SK-N-SH treated with all-trans-retinoic acid at 6 μM for 48 hours (cell line): ENCODE measurements around the gene PLPPR5.

Experiments
- ATAC-seq: fragments of 200-7000 bp; cut with Tn5 transposase; 3 replicates; pipeline ENCODE4 v1.9.1; 2020; ENCODE audit warnings: mild to moderate bottlenecking, moderate library complexity
- ARNTL ChIP-seq: fragments of 450-650 bp; formaldehyde crosslinking; IDR thresholded peaks from 2 replicates; pipeline ENCODE4 v1.5.0; 2020; ENCODE audit warnings: low read depth, mild to moderate bottlenecking, moderate library complexity, borderline replicate concordance
- BACH2 ChIP-seq: fragments of 250-450 bp; sonication (Bioruptor Pico); IDR thresholded peaks from 2 replicates; pipeline ENCODE4 v1.9.0; 2021; ENCODE audit warnings: mild to moderate bottlenecking, borderline replicate concordance
- CSDC2 ChIP-seq: fragments of 250-450 bp; sonication (Bioruptor Pico); IDR thresholded peaks from 2 replicates; pipeline ENCODE4 v1.5.0; 2020; ENCODE audit warnings: mild to moderate bottlenecking, moderate library complexity
- CSRNP3 ChIP-seq: fragments of 250-450 bp; sonication (Bioruptor Pico); IDR thresholded peaks from 2 replicates; pipeline ENCODE4 v1.5.1; 2021; ENCODE audit warnings: mild to moderate bottlenecking, moderate library complexity
- GLIS3 ChIP-seq: fragments of 250-450 bp; sonication (Bioruptor Pico); IDR thresholded peaks from 2 replicates; pipeline ENCODE4 v1.5.0; 2020; ENCODE audit warnings: mild to moderate bottlenecking, moderate library complexity
- ISL1 ChIP-seq: fragments of 250-450 bp; sonication (Bioruptor Pico); IDR thresholded peaks from 2 replicates; pipeline ENCODE4 v2.1.2; 2022; ENCODE audit warnings: mild to moderate bottlenecking, moderate library complexity
- OSR1 ChIP-seq: fragments of 250-450 bp; sonication (Bioruptor Pico); IDR thresholded peaks from 2 replicates; pipeline ENCODE4 v1.8.0; 2022; ENCODE audit warnings: moderate library complexity, mild to moderate bottlenecking, inconsistent platforms
- PATZ1 ChIP-seq: fragments of 250-450 bp; sonication (Bioruptor Pico); IDR thresholded peaks from 2 replicates; pipeline ENCODE4 v1.8.0; 2020; ENCODE audit warnings: mild to moderate bottlenecking, moderate library complexity, borderline replicate concordance
- PPARA ChIP-seq: fragments of 250-450 bp; sonication (Bioruptor Pico); IDR thresholded peaks from 2 replicates; pipeline ENCODE4 v1.5.0; 2020; ENCODE audit warnings: mild to moderate bottlenecking, borderline replicate concordance
- RARB ChIP-seq: fragments of 250-450 bp; sonication (Bioruptor Pico); IDR thresholded peaks from 2 replicates; pipeline ENCODE4 v1.8.0; 2021; ENCODE audit warnings: mild to moderate bottlenecking, moderate library complexity
- SNAI2 ChIP-seq: fragments of 250-450 bp; sonication (Bioruptor Pico); IDR thresholded peaks from 2 replicates; pipeline ENCODE4 v1.5.0; 2020; ENCODE audit warnings: mild to moderate bottlenecking, moderate library complexity
- TOX ChIP-seq: fragments of 250-450 bp; sonication (Bioruptor Pico); IDR thresholded peaks from 2 replicates; pipeline ENCODE4 v1.8.0; 2021; ENCODE audit warnings: mild to moderate bottlenecking, moderate library complexity, borderline replicate concordance
- TSHZ2 ChIP-seq: fragments of 250-450 bp; sonication (Bioruptor Pico); IDR thresholded peaks from 2 replicates; pipeline ENCODE4 v1.5.0; 2020; ENCODE audit warnings: mild to moderate bottlenecking, moderate library complexity
- ZC3H10 ChIP-seq: fragments of 250-450 bp; sonication (Bioruptor Pico); IDR thresholded peaks from 2 replicates; pipeline ENCODE4 v1.5.1; 2021; ENCODE audit warnings: mild to moderate bottlenecking, moderate library complexity
- ZNF565 ChIP-seq: fragments of 450-650 bp; formaldehyde crosslinking; conservative IDR thresholded peaks from 2 replicates; pipeline ENCODE4 v1.5.0; 2020; ENCODE audit warnings: low read depth, mild to moderate bottlenecking, moderate library complexity
- ZNF70 ChIP-seq: fragments of 450-650 bp; formaldehyde crosslinking; IDR thresholded peaks from 2 replicates; pipeline ENCODE4 v1.5.0; 2020; ENCODE audit warnings: mild to moderate bottlenecking, moderate library complexity
- ZNF8 ChIP-seq: fragments of 450-650 bp; formaldehyde crosslinking; IDR thresholded peaks from 2 replicates; pipeline ENCODE4 v1.5.0; 2020; ENCODE audit warnings: mild to moderate bottlenecking, moderate library complexity
- TF ChIP-seq, protein P1 (sequence below): fragments of 250-450 bp; sonication (Bioruptor Pico); IDR thresholded peaks from 2 replicates; pipeline ENCODE4 v1.5.1; 2020; ENCODE audit warnings: low read depth, mild to moderate bottlenecking, moderate library complexity

Gene PLPPR5

GRCh38 chr1:98962156-98962555, 42.5 kb downstream of the PLPPR5 start:
- ATAC-seq = no peak
- no peak for TF ChIP-seq ZC3H10 (CRISPR knock-in tag)
- TF ChIP-seq PPARA (CRISPR knock-in tag) = no peak
- TF ChIP-seq TSHZ2 (CRISPR knock-in tag) = no peak
- TF ChIP-seq, protein P1, sequence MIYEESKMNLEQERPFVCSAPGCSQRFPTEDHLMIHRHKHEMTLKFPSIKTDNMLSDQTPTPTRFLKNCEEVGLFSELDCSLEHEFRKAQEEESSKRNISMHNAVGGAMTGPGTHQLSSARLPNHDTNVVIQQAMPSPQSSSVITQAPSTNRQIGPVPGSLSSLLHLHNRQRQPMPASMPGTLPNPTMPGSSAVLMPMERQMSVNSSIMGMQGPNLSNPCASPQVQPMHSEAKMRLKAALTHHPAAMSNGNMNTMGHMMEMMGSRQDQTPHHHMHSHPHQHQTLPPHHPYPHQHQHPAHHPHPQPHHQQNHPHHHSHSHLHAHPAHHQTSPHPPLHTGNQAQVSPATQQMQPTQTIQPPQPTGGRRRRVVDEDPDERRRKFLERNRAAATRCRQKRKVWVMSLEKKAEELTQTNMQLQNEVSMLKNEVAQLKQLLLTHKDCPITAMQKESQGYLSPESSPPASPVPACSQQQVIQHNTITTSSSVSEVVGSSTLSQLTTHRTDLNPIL (CRISPR knock-in tag) = no peak
- TF ChIP-seq ZNF70 (CRISPR knock-in tag) = no peak
- no peak for TF ChIP-seq ZNF565 (CRISPR knock-in tag)
- TF ChIP-seq SNAI2 = no peak
- no peak for TF ChIP-seq PATZ1 (CRISPR knock-in tag)
- TF ChIP-seq TOX (CRISPR knock-in tag) = no peak
- TF ChIP-seq ISL1 (CRISPR knock-in tag) = no peak
- TF ChIP-seq BACH2 (CRISPR knock-in tag) = no peak
- no peak for TF ChIP-seq GLIS3
- no peak for TF ChIP-seq OSR1 (CRISPR knock-in tag)
- TF ChIP-seq RARB = no peak
- no peak for TF ChIP-seq ARNTL
- TF ChIP-seq CSRNP3 (CRISPR knock-in tag) = no peak
- TF ChIP-seq, all 23 proteins: peak for 0

DNA sequence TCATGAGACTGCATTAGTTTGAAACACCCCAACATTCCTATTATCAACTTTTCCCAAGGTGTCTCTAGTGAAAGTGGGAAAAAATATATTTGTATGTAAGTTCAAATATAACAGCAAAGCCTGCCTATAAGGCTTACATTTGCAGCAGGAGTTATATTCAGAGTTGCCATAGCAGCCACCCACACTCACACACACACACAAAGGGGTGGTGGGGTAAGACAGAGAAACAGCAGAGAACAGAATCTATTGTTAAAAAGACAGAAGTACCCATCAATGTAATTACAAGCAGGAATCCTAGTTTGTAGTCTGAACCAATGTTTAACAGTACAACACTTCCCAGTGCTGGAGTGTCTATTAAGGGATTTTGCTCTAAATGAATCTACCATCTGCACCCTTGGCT, 55.0 kb downstream of the PLPPR5 start:
- ATAC-seq = peak; percentile 26; the same call in 1 of the 3 replicates
- TF ChIP-seq TSHZ2 (CRISPR knock-in tag) (no peak), GLIS3 (no peak), PATZ1 (CRISPR knock-in tag) (no peak), ZC3H10 (CRISPR knock-in tag) (no peak), OSR1 (CRISPR knock-in tag) (no peak), ZNF8 (no peak), ISL1 (CRISPR knock-in tag) (no peak), CSDC2 (CRISPR knock-in tag) (no peak), ARNTL (no peak), BACH2 (CRISPR knock-in tag) (no peak)
- TF ChIP-seq, protein P1 (CRISPR knock-in tag) = no peak
